Chondrocyte (in vitro differentiated cells): Measurements from ENCODE around the gene GABRR3. TPM values are rescaled to one million over a fixed set of nuclear protein-coding genes. Genes with fewer than 3 reads are reported as not detected.

Experiments used
- DNase-seq: peaks from one replicate; pipeline ENCODE4 v3.0.0; 2021; ENCODE audit warnings: mixed read lengths, low spot score
- H3K27ac Mint-ChIP-seq: one replicate; pipeline ENCODE4 v1.8.0; 2021; ENCODE audit warnings: mild to moderate bottlenecking, moderate library complexity, mixed read lengths; ENCODE audit not compliant: unreplicated experiment
- H3K27me3 Mint-ChIP-seq: 2 replicates; pipeline ENCODE4 v1.8.0; 2021; ENCODE audit warnings: low read depth, mixed read lengths
- H3K36me3 Mint-ChIP-seq: 2 replicates; pipeline ENCODE4 v1.8.0; 2021; ENCODE audit warnings: low read depth, mixed read lengths
- H3K4me1 Mint-ChIP-seq: 2 replicates; pipeline ENCODE4 v1.8.0; 2021; ENCODE audit warnings: low read depth, mild to moderate bottlenecking, mixed read lengths
- H3K4me3 Mint-ChIP-seq: one replicate; pipeline ENCODE4 v1.8.0; 2021; ENCODE audit warnings: mild to moderate bottlenecking, moderate library complexity, mixed read lengths; ENCODE audit not compliant: unreplicated experiment
- H3K9me3 Mint-ChIP-seq: 2 replicates; pipeline ENCODE4 v1.8.0; 2021; ENCODE audit warnings: low read depth, mixed read lengths
- CTCF ChIP-seq: fragments of 200-600 bp; sonication (generic); IDR thresholded peaks from 2 replicates; pipeline ENCODE4 v1.5.0; 2021; ENCODE audit warnings: antibody characterized with exemption, mild to moderate bottlenecking, moderate library complexity
- total RNA-seq: library from RNA; stranded (reverse); gene quantifications from 3 replicates; pipeline ENCODE4 v1.2.1, GENCODE V29; 2021

GABRR3 gene
- total RNA-seq, 1 donor from 2014 or later: not detected

- TF ChIP-seq CTCF: no peak
- Mint-ChIP-seq H3K36me3 (peaks cover 16% of the 10 kb centered on the region), H3K4me1 (peaks cover 13% of the 10 kb centered on the region), H3K27me3 (no peaks in the 10 kb centered on the region), H3K27ac (no peak overlapping the region), H3K4me3 (no peak overlapping the region), H3K9me3 (no peaks in the 10 kb centered on the region)
- DNase-seq: no peak
Measured at GRCh38 chr3:97958796-97959195, 76.3 kb downstream of the GABRR3 start.

GRCh38 chr3:97958396-97958795, 76.7 kb downstream of the GABRR3 start:
- Mint-ChIP-seq H3K4me3 (no peak overlapping the region), H3K27ac (no peak overlapping the region), H3K27me3 (no peaks in the 10 kb centered on the region), H3K9me3 (no peaks in the 10 kb centered on the region), H3K36me3 (peaks cover 16% of the 10 kb centered on the region), H3K4me1 (peaks cover 13% of the 10 kb centered on the region)
- TF ChIP-seq CTCF: no peak
- DNase-seq: no peak

GRCh38 chr3:97957617-97958311, 77.4 kb downstream of the GABRR3 start:
- Mint-ChIP-seq H3K9me3 (no peaks in the 10 kb centered on the region), H3K27me3 (no peaks in the 10 kb centered on the region), H3K4me1 (peaks cover 13% of the 10 kb centered on the region), H3K36me3 (peaks cover 21% of the 10 kb centered on the region), H3K27ac (no peak overlapping the region), H3K4me3 (no peak overlapping the region)
- DNase-seq: no peak
- TF ChIP-seq CTCF: no peak

- TF ChIP-seq CTCF: no peak
- no peaks in the 10 kb centered on the region for H3K9me3 Mint-ChIP-seq
- H3K4me3 Mint-ChIP-seq: no peak overlapping the region
- no peaks in the 10 kb centered on the region for H3K27me3 Mint-ChIP-seq
- no peaks in the 10 kb centered on the region for H3K4me1 Mint-ChIP-seq
- no peak overlapping the region for H3K27ac Mint-ChIP-seq
- peaks cover 22% of the 10 kb centered on the region for H3K36me3 Mint-ChIP-seq
- DNase-seq: no peak
Measured at GRCh38 chr3:97956051-97956450, 79.1 kb downstream of the GABRR3 start.

- Mint-ChIP-seq H3K27ac (no peak overlapping the region), H3K36me3 (peaks cover 32% of the 10 kb centered on the region), H3K27me3 (no peaks in the 10 kb centered on the region), H3K9me3 (no peaks in the 10 kb centered on the region), H3K4me3 (no peak overlapping the region), H3K4me1 (no peaks in the 10 kb centered on the region)
- DNase-seq: no peak
- TF ChIP-seq CTCF: no peak
Measured at GRCh38 chr3:97954228-97954827, 80.8 kb downstream of the GABRR3 start.
